WTC11 (cell line): ENCODE measurements around the gene STPG4.
A peak's percentile ranks its signal among the peaks of the same experiment; 100 is the strongest.

Source experiments
- ATF1 ChIP-seq: sonication (generic); formaldehyde crosslinking; IDR thresholded peaks from 2 replicates; pipeline ENCODE4 v1.8.1; 2023; ENCODE audit warnings: mild to moderate bottlenecking, moderate library complexity, missing genetic modification reagents
- ATF2 ChIP-seq: sonication (generic); formaldehyde crosslinking; IDR thresholded peaks from 2 replicates; pipeline ENCODE4 v1.8.1; 2022; ENCODE audit warnings: low read depth, missing genetic modification reagents, borderline replicate concordance
- CTCF ChIP-seq: fragments of 200-600 bp; IDR thresholded peaks from 2 replicates; pipeline ENCODE4 v1.8.0; 2022; ENCODE audit warnings: antibody characterized with exemption
- JUN ChIP-seq: sonication (generic); formaldehyde crosslinking; IDR thresholded peaks from 2 replicates; pipeline ENCODE4 v1.8.0; 2023; ENCODE audit warnings: mild to moderate bottlenecking, missing genetic modification reagents
- NFYB ChIP-seq: sonication (generic); formaldehyde crosslinking; conservative IDR thresholded peaks from 2 replicates; pipeline ENCODE4 v1.8.0; 2022; ENCODE audit warnings: low read depth, missing genetic modification reagents
- TEAD4 ChIP-seq: sonication (generic); formaldehyde crosslinking; IDR thresholded peaks from 2 replicates; pipeline ENCODE4 v1.8.0; 2022; ENCODE audit warnings: mild to moderate bottlenecking, missing genetic modification reagents
- USF2 ChIP-seq: sonication (generic); formaldehyde crosslinking; IDR thresholded peaks from 2 replicates; pipeline ENCODE4 v1.8.1; 2023; ENCODE audit warnings: mild to moderate bottlenecking, missing genetic modification reagents, moderate library complexity

DNA sequence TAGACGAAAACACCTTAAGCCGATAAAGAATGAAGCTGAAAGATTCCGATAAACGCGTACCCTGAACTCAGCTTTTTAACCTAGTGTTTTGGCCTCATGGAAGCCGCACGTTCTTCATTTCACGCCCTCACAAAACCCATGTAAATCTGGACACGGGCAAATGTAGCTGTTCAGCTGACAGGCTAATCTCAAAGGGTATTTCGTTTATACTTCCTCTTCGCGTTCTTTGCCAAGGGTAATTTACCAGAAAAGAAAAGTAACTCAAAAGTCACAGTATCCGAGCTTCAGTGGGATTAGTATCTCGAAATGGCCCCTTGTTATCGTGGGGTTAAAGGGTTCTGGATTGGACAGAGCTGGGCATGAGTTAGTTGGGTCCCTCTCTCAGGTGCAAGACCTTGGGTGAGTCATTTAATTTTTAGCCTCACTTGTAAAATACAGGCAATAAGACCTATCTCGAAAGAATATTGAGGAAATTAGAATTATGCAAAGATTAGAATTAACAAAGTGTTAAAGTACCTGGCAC is 22.0 kb upstream of the STPG4 start:
- TF ChIP-seq CTCF (no peak), JUN (CRISPR knock-in tag) (no peak), ATF1 (0 out of 2 replicates have a peak, but pooled peaks have one; percentile 0), TEAD4 (no peak), ATF2 (no peak), USF2 (CRISPR knock-in tag) (no peak), NFYB (no peak)
